Liver (tissue), 3 donors: ENCODE measurements around the gene PWWP2B.

Experiments used
- GABPA ChIP-seq, 2 donors: IDR thresholded peaks in 1 of 2; conservative IDR thresholded peaks in 1 of 2; 2 replicates each; pipeline ENCODE4 v1.6.1; 2016; ENCODE audit warnings: antibody characterized with exemption in 2 of 2, mild to moderate bottlenecking in 1 of 2, moderate library complexity in 1 of 2
- RXRA ChIP-seq, 2 donors: IDR thresholded peaks; 2 replicates each; pipeline ENCODE4 v1.6.1; 2017 to 2018; ENCODE audit warnings: antibody characterized with exemption in 2 of 2, mild to moderate bottlenecking in 1 of 2
- SP1 ChIP-seq: IDR thresholded peaks from 2 replicates; pipeline ENCODE4 v1.6.1; 2018; ENCODE audit warnings: antibody characterized with exemption, mild to moderate bottlenecking
- TAF1 ChIP-seq: conservative IDR thresholded peaks from 2 replicates; pipeline ENCODE4 v1.6.1; 2016; ENCODE audit warnings: antibody characterized with exemption, mild to moderate bottlenecking
- YY1 ChIP-seq: IDR thresholded peaks from 2 replicates; pipeline ENCODE4 v1.6.1; 2016; ENCODE audit warnings: antibody characterized with exemption, mild to moderate bottlenecking
- TF ChIP-seq, protein P1 (sequence below): IDR thresholded peaks from 2 replicates; pipeline ENCODE4 v1.6.1; 2016; ENCODE audit warnings: antibody characterized with exemption
- TF ChIP-seq, protein P2 (sequence below): IDR thresholded peaks from 2 replicates; pipeline ENCODE4 v1.6.1; 2016; ENCODE audit warnings: antibody characterized with exemption
- TF ChIP-seq, protein P3 (sequence below): fragments of 150-350 bp; IDR thresholded peaks from 2 replicates; pipeline ENCODE4 v1.5.1; 2017; ENCODE audit warnings: improper control_type of control experiment, low read depth, low read length; ENCODE audit not compliant: missing input control
- TF ChIP-seq, protein P4 (sequence below): IDR thresholded peaks from 2 replicates; pipeline ENCODE4 v1.6.1; 2016; ENCODE audit warnings: antibody characterized with exemption
- TF ChIP-seq, protein P5 (sequence below): IDR thresholded peaks from 2 replicates; pipeline ENCODE4 v1.6.1; 2016; ENCODE audit warnings: antibody characterized with exemption, mild to moderate bottlenecking
- donor health status: healthy.
- donor health status: healthy.

DNA sequence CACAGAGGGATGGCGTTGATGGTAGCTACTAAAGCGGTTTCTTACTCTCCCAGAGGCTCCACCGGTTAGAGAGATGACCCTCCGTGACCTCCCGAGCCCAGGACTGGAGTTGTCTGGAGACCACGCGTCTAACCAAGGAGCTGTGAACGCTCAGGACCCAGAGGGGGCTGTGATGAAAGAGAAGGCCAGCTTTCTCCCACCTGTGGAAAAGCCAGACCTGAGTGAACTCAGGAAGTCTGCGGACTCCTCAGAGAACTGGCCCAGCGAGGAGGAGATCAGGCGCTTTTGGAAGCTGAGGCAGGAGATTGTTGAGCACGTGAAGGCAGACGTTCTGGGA, 49.1 kb upstream of the PWWP2B start:
- TF ChIP-seq, protein P1, sequence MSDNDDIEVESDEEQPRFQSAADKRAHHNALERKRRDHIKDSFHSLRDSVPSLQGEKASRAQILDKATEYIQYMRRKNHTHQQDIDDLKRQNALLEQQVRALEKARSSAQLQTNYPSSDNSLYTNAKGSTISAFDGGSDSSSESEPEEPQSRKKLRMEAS: no peak
- TF ChIP-seq, protein P2, sequence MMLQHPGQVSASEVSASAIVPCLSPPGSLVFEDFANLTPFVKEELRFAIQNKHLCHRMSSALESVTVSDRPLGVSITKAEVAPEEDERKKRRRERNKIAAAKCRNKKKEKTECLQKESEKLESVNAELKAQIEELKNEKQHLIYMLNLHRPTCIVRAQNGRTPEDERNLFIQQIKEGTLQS: no peak
- TF ChIP-seq, protein P3, sequence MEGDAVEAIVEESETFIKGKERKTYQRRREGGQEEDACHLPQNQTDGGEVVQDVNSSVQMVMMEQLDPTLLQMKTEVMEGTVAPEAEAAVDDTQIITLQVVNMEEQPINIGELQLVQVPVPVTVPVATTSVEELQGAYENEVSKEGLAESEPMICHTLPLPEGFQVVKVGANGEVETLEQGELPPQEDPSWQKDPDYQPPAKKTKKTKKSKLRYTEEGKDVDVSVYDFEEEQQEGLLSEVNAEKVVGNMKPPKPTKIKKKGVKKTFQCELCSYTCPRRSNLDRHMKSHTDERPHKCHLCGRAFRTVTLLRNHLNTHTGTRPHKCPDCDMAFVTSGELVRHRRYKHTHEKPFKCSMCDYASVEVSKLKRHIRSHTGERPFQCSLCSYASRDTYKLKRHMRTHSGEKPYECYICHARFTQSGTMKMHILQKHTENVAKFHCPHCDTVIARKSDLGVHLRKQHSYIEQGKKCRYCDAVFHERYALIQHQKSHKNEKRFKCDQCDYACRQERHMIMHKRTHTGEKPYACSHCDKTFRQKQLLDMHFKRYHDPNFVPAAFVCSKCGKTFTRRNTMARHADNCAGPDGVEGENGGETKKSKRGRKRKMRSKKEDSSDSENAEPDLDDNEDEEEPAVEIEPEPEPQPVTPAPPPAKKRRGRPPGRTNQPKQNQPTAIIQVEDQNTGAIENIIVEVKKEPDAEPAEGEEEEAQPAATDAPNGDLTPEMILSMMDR: no peak
- TF ChIP-seq, protein P4, sequence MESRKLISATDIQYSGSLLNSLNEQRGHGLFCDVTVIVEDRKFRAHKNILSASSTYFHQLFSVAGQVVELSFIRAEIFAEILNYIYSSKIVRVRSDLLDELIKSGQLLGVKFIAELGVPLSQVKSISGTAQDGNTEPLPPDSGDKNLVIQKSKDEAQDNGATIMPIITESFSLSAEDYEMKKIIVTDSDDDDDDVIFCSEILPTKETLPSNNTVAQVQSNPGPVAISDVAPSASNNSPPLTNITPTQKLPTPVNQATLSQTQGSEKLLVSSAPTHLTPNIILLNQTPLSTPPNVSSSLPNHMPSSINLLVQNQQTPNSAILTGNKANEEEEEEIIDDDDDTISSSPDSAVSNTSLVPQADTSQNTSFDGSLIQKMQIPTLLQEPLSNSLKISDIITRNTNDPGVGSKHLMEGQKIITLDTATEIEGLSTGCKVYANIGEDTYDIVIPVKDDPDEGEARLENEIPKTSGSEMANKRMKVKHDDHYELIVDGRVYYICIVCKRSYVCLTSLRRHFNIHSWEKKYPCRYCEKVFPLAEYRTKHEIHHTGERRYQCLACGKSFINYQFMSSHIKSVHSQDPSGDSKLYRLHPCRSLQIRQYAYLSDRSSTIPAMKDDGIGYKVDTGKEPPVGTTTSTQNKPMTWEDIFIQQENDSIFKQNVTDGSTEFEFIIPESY: no peak
- TF ChIP-seq GABPA (IDR thresholded peaks at IDR 0.05 in 1 of 2, conservative IDR thresholded peaks at IDR 0.05 in 1 of 2) (no peak), SP1 (no peak), RXRA (IDR thresholded peaks at IDR 0.05) (no peak), YY1 (no peak), TAF1 (no peak)
- TF ChIP-seq, protein P5, sequence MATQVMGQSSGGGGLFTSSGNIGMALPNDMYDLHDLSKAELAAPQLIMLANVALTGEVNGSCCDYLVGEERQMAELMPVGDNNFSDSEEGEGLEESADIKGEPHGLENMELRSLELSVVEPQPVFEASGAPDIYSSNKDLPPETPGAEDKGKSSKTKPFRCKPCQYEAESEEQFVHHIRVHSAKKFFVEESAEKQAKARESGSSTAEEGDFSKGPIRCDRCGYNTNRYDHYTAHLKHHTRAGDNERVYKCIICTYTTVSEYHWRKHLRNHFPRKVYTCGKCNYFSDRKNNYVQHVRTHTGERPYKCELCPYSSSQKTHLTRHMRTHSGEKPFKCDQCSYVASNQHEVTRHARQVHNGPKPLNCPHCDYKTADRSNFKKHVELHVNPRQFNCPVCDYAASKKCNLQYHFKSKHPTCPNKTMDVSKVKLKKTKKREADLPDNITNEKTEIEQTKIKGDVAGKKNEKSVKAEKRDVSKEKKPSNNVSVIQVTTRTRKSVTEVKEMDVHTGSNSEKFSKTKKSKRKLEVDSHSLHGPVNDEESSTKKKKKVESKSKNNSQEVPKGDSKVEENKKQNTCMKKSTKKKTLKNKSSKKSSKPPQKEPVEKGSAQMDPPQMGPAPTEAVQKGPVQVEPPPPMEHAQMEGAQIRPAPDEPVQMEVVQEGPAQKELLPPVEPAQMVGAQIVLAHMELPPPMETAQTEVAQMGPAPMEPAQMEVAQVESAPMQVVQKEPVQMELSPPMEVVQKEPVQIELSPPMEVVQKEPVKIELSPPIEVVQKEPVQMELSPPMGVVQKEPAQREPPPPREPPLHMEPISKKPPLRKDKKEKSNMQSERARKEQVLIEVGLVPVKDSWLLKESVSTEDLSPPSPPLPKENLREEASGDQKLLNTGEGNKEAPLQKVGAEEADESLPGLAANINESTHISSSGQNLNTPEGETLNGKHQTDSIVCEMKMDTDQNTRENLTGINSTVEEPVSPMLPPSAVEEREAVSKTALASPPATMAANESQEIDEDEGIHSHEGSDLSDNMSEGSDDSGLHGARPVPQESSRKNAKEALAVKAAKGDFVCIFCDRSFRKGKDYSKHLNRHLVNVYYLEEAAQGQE: no peak
